Measurements from ENCODE around the gene RAB34. TPM values are rescaled to one million over a fixed set of nuclear protein-coding genes. Genes with fewer than 3 reads are reported as not detected.

The RAB34 gene
- total and polyA plus RNA-seq, 9 of the 15 experiments (the other 6 are each of a cell fraction or from before 2014, with no cell fraction given), result 0.07 to 3.8 (median 0.46) TPM; not detected in 1

DNA sequence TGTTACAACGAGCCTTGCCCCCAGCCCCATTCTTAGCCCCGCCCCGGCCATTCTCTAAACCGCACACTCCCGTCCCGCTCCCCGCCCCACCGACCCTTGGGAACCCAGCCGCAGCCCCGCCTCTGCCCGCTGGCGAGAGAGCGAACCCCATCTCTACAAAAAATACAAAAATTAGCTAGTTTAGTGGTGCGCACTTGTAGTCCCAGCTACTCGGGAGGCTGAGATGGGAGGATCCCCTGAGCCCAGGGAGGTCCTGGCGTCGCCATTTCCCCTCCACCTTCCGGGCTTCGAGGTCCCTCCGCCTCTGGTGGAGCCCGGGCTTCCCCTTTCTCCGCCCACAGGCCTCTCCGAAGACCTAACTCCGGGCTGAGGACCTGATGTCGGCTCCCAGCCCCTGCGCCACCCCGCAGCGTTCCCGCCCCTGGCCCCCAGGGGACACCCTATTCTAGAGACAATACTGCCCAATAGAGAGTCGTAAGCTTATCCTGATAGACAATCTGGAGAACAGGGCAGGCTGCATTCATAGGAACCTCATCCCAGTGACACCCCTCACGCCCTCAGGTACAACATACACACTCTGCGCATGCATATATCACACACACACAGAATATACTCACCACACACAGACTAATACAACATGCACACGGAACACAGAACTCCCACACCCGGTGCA, 5.5 kb downstream of the RAB34 start (continued):
- TF ChIP-seq, protein P1, sequence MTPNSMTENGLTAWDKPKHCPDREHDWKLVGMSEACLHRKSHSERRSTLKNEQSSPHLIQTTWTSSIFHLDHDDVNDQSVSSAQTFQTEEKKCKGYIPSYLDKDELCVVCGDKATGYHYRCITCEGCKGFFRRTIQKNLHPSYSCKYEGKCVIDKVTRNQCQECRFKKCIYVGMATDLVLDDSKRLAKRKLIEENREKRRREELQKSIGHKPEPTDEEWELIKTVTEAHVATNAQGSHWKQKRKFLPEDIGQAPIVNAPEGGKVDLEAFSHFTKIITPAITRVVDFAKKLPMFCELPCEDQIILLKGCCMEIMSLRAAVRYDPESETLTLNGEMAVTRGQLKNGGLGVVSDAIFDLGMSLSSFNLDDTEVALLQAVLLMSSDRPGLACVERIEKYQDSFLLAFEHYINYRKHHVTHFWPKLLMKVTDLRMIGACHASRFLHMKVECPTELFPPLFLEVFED (CRISPR knock-in tag; conservative IDR thresholded peaks at IDR 0.05), result no peak
- TF ChIP-seq GABPA (tag; conservative IDR thresholded peaks at IDR 0.05; ENCODE audit: low read depth), result 0 out of 2 replicates have a peak, but pooled peaks have one; percentile 22
- TF ChIP-seq ZNF511 (CRISPR knock-in tag; IDR thresholded peaks at IDR 0.05), result no peak
- TF ChIP-seq, protein P2, sequence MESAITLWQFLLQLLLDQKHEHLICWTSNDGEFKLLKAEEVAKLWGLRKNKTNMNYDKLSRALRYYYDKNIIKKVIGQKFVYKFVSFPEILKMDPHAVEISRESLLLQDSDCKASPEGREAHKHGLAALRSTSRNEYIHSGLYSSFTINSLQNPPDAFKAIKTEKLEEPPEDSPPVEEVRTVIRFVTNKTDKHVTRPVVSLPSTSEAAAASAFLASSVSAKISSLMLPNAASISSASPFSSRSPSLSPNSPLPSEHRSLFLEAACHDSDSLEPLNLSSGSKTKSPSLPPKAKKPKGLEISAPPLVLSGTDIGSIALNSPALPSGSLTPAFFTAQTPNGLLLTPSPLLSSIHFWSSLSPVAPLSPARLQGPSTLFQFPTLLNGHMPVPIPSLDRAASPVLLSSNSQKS (CRISPR knock-in tag; IDR thresholded peaks at IDR 0.05), result no peak
- TF ChIP-seq CHD1 (IDR thresholded peaks at IDR 0.05; ENCODE audit: low read length), result peak; percentile 75
- no peak for TF ChIP-seq ZNF217 (CRISPR knock-in tag; IDR thresholded peaks at IDR 0.05)
- TF ChIP-seq NFRKB (IDR thresholded peaks at IDR 0.05; ENCODE audit: low read depth), result peak; percentile 49
- TF ChIP-seq NCOA1 (IDR thresholded peaks at IDR 0.05; ENCODE audit: low read depth), result no peak
- peak in 1 of 2 experiments; percentile 57; a peak in 1 of 4 replicates for TF ChIP-seq HDAC1 (IDR thresholded peaks at IDR 0.05)
- TF ChIP-seq ZBTB7A (IDR thresholded peaks at IDR 0.05; ENCODE audit: borderline replicate concordance, control insufficient read depth, low read depth, low read length), result peak; percentile 62; the same call in 1 of the 2 replicates
- no peak for TF ChIP-seq RAD21 (CRISPR knock-in tag; conservative IDR thresholded peaks at IDR 0.05 in 1 of 2, IDR thresholded peaks at IDR 0.05 in 1 of 2)
- no peak for TF ChIP-seq KLF16 (IDR thresholded peaks at IDR 0.05)
- TF ChIP-seq, protein P3, sequence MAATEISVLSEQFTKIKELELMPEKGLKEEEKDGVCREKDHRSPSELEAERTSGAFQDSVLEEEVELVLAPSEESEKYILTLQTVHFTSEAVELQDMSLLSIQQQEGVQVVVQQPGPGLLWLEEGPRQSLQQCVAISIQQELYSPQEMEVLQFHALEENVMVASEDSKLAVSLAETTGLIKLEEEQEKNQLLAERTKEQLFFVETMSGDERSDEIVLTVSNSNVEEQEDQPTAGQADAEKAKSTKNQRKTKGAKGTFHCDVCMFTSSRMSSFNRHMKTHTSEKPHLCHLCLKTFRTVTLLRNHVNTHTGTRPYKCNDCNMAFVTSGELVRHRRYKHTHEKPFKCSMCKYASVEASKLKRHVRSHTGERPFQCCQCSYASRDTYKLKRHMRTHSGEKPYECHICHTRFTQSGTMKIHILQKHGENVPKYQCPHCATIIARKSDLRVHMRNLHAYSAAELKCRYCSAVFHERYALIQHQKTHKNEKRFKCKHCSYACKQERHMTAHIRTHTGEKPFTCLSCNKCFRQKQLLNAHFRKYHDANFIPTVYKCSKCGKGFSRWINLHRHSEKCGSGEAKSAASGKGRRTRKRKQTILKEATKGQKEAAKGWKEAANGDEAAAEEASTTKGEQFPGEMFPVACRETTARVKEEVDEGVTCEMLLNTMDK (IDR thresholded peaks at IDR 0.05; ENCODE audit: borderline replicate concordance, insufficient read depth, low read depth, low read length, poor library complexity, severe bottlenecking), result peak; percentile 87
- TF ChIP-seq, protein P4, sequence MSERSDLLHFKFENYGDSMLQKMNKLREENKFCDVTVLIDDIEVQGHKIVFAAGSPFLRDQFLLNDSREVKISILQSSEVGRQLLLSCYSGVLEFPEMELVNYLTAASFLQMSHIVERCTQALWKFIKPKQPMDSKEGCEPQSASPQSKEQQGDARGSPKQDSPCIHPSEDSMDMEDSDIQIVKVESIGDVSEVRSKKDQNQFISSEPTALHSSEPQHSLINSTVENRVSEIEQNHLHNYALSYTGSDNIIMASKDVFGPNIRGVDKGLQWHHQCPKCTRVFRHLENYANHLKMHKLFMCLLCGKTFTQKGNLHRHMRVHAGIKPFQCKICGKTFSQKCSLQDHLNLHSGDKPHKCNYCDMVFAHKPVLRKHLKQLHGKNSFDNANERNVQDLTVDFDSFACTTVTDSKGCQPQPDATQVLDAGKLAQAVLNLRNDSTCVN (CRISPR knock-in tag; IDR thresholded peaks at IDR 0.05), result peak; percentile 66; the same call in 1 of the 2 replicates
- TF ChIP-seq RUNX1 (IDR thresholded peaks at IDR 0.05; ENCODE audit: low read depth), result no peak
- TF ChIP-seq EGR1 (conservative IDR thresholded peaks at IDR 0.05), result peak; percentile 41
- TF ChIP-seq FUS (optimal IDR thresholded peaks at IDR 0.05; ENCODE audit: low read depth, low read length), result no peak
- TF ChIP-seq MLLT1 (IDR thresholded peaks at IDR 0.05), result 0 out of 4 replicates have a peak, but pooled peaks of 1 of the 2 experiments have one; percentile 55
- no peak for TF ChIP-seq NR2C2 (CRISPR knock-in tag; IDR thresholded peaks at IDR 0.05)
- no peak for TF ChIP-seq NR2C2 (tag; IDR thresholded peaks at IDR 0.05)
